ENCODE data around the gene INMT. TPM values are rescaled to one million over a fixed set of nuclear protein-coding genes. Genes with fewer than 3 reads are reported as not detected.
"Not testable (repeated sequence)": the region's sequence is repeated elsewhere in the genome, so short reads cannot be mapped to it uniquely, and the experiment has no call there.

Gene INMT
- total RNA-seq: 21.5 TPM

DNA sequence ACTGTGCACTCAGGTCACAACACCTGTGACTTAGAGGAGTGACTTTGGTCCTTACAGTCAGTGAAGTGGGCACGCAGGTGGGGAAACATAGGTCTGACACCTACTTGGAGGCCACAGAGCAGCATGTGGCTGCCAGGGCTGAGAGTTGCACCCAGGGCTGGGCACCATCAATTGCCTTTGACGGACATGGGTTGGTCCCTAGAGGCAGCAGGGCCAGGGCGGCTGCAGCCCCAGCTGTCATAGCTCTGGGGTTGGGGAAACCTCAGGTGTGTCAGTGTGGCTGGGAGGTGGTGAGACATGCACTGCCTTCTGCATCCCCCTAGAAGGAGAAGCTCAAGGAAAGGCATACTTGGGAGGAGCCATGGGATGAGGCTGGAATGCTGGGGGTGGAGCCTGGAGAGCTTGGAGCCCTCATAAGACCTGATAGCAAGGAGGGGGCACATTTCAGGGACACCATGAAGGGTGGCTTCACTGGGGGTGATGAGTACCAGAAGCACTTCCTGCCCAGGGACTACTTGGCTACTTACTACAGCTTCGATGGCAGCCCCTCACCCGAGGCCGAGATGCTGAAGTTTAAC, at the start of gene INMT:
Gene INMT, plus strand, starts transcription at position 440 of the 578 bp plus-strand sequence. Its CDS starts 16 bp downstream, at position 456.
- peak; percentile 47 for ATAC-seq
- DNase-seq (ENCODE audit: low spot score): no peak

DNA sequence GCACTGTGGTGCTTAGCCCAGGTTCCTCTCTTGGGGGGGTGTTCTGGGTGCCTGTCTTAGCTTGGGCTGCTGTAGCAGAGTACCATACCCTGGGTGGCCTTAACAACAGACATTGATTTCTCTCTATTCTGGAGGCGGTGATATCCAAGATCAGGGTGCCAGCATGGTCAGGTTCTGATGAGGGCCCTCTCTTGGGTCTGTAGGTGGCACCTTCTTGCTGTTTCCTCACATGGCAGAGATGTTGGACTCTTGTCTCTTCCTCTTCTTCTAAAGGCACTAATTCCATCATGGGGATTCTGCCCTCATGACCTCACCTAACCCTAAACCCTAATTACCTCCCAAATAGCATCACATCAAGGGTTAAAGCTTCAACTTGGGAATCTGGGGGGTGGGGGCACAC, 49.7 kb upstream of the INMT start:
- ATAC-seq: no peak
- no peak for DNase-seq (ENCODE audit: low spot score)

GRCh38 chr7:30703756-30704155, 48.2 kb upstream of the INMT start:
- ATAC-seq: no peak
- no peak for DNase-seq (ENCODE audit: low spot score)

- no peak for ATAC-seq
Observed at GRCh38 chr7:30705008-30705407, 46.9 kb upstream of the INMT start.

GRCh38 chr7:30705596-30705995, 46.3 kb upstream of the INMT start:
- DNase-seq (ENCODE audit: low spot score) (no peak), ATAC-seq (peak; percentile 24)

More at GRCh38 chr7:30705008-30705407, 46.9 kb upstream of the INMT start:
- no peak for DNase-seq (ENCODE audit: low spot score)

GRCh38 chr7:30706316-30706715, 45.6 kb upstream of the INMT start:
- DNase-seq (ENCODE audit: low spot score): no peak
- ATAC-seq: no peak

- DNase-seq (ENCODE audit: low spot score): no peak
- no peak for ATAC-seq
Observed at GRCh38 chr7:30706908-30707307, 45.0 kb upstream of the INMT start.

DNA sequence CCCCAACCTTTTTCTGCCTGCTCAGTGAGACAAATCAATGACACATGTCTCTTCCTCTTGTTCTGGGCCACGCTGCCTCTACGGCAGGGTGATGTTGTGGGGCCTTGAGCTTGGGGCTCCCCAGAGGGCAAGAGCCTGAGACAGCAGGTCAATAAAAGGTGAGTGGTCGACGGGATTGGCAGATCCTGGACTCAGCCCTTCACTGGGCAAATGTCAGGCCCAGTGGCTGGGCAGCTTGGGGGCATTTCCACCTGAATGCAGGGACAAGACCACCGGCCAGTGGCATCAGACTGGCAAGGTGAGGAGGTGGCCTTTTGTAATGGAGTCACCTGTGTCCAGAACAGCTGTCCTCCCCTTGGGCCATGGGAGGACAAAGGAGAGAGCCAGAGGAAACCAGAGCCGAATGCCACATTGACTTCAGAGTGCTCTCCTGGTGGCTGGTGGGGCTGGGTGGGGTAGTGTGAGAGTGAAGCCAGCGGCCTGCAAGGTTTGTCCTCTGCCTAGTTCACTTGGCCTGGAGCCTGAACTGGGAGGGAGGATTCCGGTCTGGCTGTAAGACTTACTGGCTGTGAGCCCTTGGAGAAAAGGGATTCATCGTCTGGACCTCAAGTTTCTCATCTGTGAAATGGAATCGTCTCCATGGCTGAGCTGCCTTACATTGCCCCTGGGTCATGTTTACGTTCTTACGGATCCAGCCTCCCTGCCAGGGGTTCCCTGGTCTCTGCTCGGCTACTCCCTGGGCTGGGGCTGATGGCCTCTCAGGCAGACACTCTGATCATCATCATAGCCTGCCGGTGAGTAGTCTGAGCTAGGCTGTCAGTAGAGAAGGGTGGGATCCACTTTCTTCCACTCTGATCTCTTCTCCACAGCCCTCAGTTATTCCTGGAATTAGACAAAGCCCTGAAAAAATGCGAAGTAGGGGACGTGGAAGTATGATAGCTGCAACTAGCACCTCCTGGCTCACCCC, 44.3 kb upstream of the INMT start:
- ATAC-seq (peak; percentile 28), DNase-seq (ENCODE audit: low spot score) (no peak)

- DNase-seq (ENCODE audit: low spot score): no peak
Observed at GRCh38 chr7:30708412-30708811, 43.5 kb upstream of the INMT start.

GRCh38 chr7:30708983-30709382, 43.0 kb upstream of the INMT start:
- ATAC-seq: no peak

More at GRCh38 chr7:30708412-30708811, 43.5 kb upstream of the INMT start:
- no peak for ATAC-seq

DNA sequence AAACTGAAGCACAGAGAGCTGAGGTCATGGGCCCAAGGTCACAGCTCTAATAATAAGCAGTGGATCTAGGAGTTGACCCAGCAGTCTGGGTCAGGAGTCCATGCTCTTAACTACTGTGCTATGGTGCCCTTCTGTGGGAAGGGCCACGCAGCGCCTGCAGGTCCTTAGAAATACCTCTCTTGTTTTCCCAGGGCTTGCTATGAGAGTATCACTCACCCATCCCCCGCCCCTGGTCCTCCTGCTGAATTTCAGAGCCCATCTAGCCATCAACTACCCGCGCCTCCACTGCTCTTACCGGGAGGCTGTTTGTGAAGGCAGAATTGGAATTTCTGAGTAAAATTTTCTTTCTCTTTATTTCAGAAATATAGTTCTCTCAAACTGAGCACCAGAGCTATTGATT, 42.4 kb upstream of the INMT start:
- ATAC-seq (no peak), DNase-seq (ENCODE audit: low spot score) (no peak)

More at GRCh38 chr7:30708983-30709382, 43.0 kb upstream of the INMT start:
- DNase-seq (ENCODE audit: low spot score): no peak

DNA sequence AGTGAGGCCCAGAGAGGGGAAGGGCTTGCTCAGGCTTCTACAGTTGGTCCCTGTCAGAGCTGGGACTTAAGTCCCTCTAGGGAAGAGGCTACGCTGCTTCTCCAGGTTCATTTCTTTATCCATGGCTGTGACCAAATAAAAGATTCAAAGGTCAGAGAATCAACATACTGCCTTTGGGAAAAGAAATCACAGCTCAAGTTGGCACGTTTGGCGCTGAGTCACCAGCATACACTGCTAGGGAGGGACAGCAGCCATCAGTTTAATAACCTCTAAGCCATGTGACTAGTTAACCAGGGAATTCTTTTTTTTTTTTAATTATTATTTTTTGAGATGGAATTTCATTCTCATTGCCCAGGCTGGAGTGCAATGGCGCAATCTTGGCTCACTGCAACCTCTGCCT, 41.3 kb upstream of the INMT start:
- ATAC-seq (peak; percentile 48), DNase-seq (ENCODE audit: low spot score) (no peak)

- DNase-seq (ENCODE audit: low spot score) (no peak), ATAC-seq (no peak)
Observed at GRCh38 chr7:30713392-30713791, 38.5 kb upstream of the INMT start.

- ATAC-seq (no peak), DNase-seq (ENCODE audit: low spot score) (no peak)
Observed at GRCh38 chr7:30714129-30714528, 37.8 kb upstream of the INMT start.

GRCh38 chr7:30717181-30717580, 34.8 kb upstream of the INMT start:
- DNase-seq (ENCODE audit: low spot score) (no peak), ATAC-seq (no peak)

- ATAC-seq: not testable (repeated sequence)
Observed at GRCh38 chr7:30719434-30719833, 32.5 kb upstream of the INMT start.

GRCh38 chr7:30721211-30721610, 30.7 kb upstream of the INMT start:
- DNase-seq (ENCODE audit: low spot score) (no peak), ATAC-seq (no peak)

More at GRCh38 chr7:30719434-30719833, 32.5 kb upstream of the INMT start:
- DNase-seq (ENCODE audit: low spot score): not testable (repeated sequence)

GRCh38 chr7:30722187-30722586, 29.7 kb upstream of the INMT start:
- ATAC-seq: no peak
- no peak for DNase-seq (ENCODE audit: low spot score)

DNA sequence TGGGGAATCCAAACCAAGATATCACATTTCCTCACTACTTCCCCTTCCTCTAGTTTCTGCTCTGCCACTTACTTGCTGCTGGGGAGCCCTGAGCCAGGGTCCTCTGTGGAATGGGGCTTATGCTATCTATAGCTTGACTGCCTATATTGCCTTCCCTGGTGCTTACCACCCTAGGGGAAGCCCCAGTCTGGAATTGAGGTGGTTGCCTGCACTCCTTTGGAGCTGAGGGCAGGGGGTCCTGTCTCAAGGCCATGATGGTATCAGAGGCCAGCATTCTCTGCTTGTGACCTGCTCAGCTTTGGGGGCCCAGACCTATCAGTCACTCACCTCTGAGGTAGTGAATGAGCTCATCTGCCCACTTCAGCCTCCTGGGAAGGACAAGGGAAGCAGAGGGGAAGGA, 29.3 kb upstream of the INMT start:
- ATAC-seq (no peak), DNase-seq (ENCODE audit: low spot score) (no peak)

DNA sequence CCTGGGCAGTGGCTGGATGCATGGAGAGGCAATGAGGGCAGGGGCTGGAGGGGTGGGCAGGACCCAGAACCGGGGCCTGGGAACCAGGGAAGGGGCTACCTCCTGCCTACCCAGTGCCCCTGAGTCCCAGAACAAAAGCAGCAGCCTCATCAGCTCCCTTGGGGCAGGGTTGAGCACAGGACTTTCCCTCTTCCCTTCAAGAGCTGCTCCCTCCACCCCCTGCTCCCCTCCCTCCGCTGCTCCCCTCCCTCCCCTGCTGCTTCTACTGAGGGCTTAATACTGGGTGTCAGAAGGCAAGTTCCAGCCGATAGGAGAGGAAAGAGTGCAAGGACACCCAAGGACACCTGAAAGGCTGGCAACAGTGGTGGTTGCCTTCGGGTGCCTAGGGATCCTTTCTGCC, 28.2 kb upstream of the INMT start:
- ATAC-seq (no peak), DNase-seq (ENCODE audit: low spot score) (no peak)

DNA sequence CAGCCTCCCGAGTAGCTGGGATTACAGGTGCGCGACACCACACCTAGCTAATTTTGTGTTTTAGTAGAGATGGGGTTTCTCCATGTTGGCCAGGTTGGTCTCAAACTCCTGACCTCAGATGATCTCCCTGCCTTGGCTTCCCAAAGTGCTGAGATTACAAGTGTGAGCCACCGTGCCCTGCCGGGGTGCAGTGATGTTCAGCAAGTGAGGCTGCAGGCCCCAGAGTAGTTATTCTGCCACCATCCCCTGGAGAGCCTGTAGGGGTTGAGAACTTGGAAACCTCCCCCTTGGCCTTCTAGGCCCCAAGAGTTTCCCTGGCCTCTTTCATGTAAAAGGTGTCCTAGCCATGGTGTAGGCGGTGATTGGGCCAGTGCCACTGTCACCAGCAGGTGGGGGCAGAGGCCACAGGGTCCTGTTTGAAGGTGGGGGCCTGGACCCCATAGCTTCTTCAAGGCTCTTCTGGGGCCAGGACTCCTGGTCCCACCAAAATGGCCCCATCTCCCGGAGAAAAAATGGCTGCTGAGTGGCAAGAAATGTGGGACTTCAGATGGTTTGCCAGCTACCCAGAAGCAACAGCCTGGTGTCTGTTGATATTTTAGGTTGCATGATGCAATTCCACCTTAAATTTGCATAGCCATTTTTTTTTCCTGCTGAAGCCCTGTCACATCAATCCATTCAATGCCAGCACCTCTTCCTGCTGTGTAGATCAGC, 25.5 kb upstream of the INMT start:
- ATAC-seq (no peak), DNase-seq (ENCODE audit: low spot score) (no peak)
